Stomach smooth muscle (tissue), 2 donors: ENCODE data around the gene PGM1.

Experiments used
- H3K27ac ChIP-seq: one replicate; pipeline ENCODE4 v1.7.0; 2013; ENCODE audit warnings: mild to moderate bottlenecking, low read length, inconsistent platforms
- H3K27me3 ChIP-seq, 2 donors: one replicate each; pipeline ENCODE4 v1.7.0; 2013; ENCODE audit warnings: low read length in 2 of 2; ENCODE audit not compliant: insufficient read depth in 2 of 2, control insufficient read depth in 1 of 2
- H3K36me3 ChIP-seq, 2 donors: one replicate each; pipeline ENCODE4 v1.7.0; 2013; ENCODE audit warnings: low read length in 2 of 2; ENCODE audit not compliant: control insufficient read depth in 2 of 2, insufficient read depth in 2 of 2
- H3K4me1 ChIP-seq: one replicate; pipeline ENCODE4 v1.7.0; 2013; ENCODE audit warnings: low read length; ENCODE audit not compliant: control insufficient read depth, insufficient read depth
- H3K4me3 ChIP-seq, 2 donors: one replicate each; pipeline ENCODE4 v1.7.0; 2013; ENCODE audit warnings: low read length in 2 of 2
- H3K9ac ChIP-seq, 2 donors: one replicate each; pipeline ENCODE4 v1.7.0; 2013; ENCODE audit warnings: low read length in 2 of 2, mild to moderate bottlenecking in 1 of 2
- H3K9me3 ChIP-seq, 2 donors: one replicate each; pipeline ENCODE4 v1.7.0; 2013; ENCODE audit warnings: low read length in 2 of 2; ENCODE audit not compliant: control insufficient read depth in 2 of 2
- donor health status: healthy.
- donor health status: Pancreatic carcinoma.

PGM1 gene

GRCh38 chr1:63663301-63663700, 70.1 kb downstream of the PGM1 start:
- Histone ChIP-seq H3K4me3 (no peak overlapping the region), H3K9me3 (peaks cover 0 to 7% of the 10 kb centered on the region in 2 donors), H3K36me3 (peaks cover 7% of the 10 kb centered on the region in 2 donors), H3K27me3 (no peaks in the 10 kb centered on the region), H3K9ac (no peak overlapping the region), H3K27ac (no peak overlapping the region), H3K4me1 (peaks cover 5% of the 10 kb centered on the region)

GRCh38 chr1:63663873-63664272, 70.7 kb downstream of the PGM1 start:
- H3K36me3 ChIP-seq, result peaks cover 7% of the 10 kb centered on the region in 2 donors
- peaks cover 0 to 7% of the 10 kb centered on the region in 2 donors for H3K9me3 ChIP-seq
- H3K27ac ChIP-seq, result no peak overlapping the region

GRCh38 chr1:63664742-63665141, 71.5 kb downstream of the PGM1 start:
- H3K9me3 ChIP-seq, result peaks cover 0 to 7% of the 10 kb centered on the region in 2 donors
- peaks cover 5% of the 10 kb centered on the region for H3K4me1 ChIP-seq
- no peak overlapping the region for H3K4me3 ChIP-seq
- H3K27ac ChIP-seq, result no peak overlapping the region
- no peak overlapping the region for H3K9ac ChIP-seq
- peaks cover 2 to 3% of the 10 kb centered on the region in 2 donors for H3K36me3 ChIP-seq
- H3K27me3 ChIP-seq, result no peaks in the 10 kb centered on the region

More at GRCh38 chr1:63663873-63664272, 70.7 kb downstream of the PGM1 start:
- Histone ChIP-seq H3K4me1 (peaks cover 5% of the 10 kb centered on the region), H3K4me3 (no peak overlapping the region), H3K27me3 (no peaks in the 10 kb centered on the region), H3K9ac (no peak overlapping the region)

DNA sequence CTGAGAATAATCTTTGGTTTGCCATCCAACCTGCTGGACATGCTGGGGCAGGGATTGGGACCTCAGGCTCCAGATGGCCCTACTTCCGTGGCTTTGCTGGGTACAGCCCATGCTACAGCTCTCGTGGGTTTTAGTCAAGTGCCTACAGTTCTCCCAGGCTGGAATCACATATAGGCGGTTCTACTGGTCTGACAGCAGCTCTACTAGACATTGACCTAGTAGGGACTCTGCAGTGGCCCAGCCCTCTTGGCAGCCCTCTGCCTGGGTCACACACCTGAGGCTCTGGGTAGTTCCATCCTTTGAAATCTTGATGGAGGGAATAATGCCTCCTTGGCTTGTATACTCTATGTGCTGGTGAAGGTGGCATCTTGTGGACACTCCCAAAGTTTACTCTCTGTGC, 72.2 kb downstream of the PGM1 start:
- Histone ChIP-seq H3K9ac (no peak overlapping the region), H3K27ac (no peak overlapping the region), H3K27me3 (no peaks in the 10 kb centered on the region), H3K9me3 (peaks cover 0 to 7% of the 10 kb centered on the region in 2 donors), H3K36me3 (no peaks in the 10 kb centered on the region), H3K4me1 (peaks cover 5% of the 10 kb centered on the region), H3K4me3 (no peak overlapping the region)

- Histone ChIP-seq H3K4me3 (no peak overlapping the region), H3K27me3 (no peaks in the 10 kb centered on the region), H3K9me3 (peaks cover 0 to 7% of the 10 kb centered on the region in 2 donors), H3K27ac (no peak overlapping the region), H3K36me3 (no peaks in the 10 kb centered on the region), H3K9ac (no peak overlapping the region), H3K4me1 (peaks cover 5% of the 10 kb centered on the region)
Measured at GRCh38 chr1:63665824-63666223, 72.6 kb downstream of the PGM1 start.

- H3K4me1 ChIP-seq, result no peaks in the 10 kb centered on the region
- no peak overlapping the region for H3K9ac ChIP-seq
- H3K9me3 ChIP-seq, result peaks cover 0 to 7% of the 10 kb centered on the region in 2 donors
- no peak overlapping the region for H3K27ac ChIP-seq
- H3K27me3 ChIP-seq, result no peaks in the 10 kb centered on the region
- no peak overlapping the region for H3K4me3 ChIP-seq
- no peaks in the 10 kb centered on the region for H3K36me3 ChIP-seq
Measured at GRCh38 chr1:63668298-63668697, 75.1 kb downstream of the PGM1 start.

DNA sequence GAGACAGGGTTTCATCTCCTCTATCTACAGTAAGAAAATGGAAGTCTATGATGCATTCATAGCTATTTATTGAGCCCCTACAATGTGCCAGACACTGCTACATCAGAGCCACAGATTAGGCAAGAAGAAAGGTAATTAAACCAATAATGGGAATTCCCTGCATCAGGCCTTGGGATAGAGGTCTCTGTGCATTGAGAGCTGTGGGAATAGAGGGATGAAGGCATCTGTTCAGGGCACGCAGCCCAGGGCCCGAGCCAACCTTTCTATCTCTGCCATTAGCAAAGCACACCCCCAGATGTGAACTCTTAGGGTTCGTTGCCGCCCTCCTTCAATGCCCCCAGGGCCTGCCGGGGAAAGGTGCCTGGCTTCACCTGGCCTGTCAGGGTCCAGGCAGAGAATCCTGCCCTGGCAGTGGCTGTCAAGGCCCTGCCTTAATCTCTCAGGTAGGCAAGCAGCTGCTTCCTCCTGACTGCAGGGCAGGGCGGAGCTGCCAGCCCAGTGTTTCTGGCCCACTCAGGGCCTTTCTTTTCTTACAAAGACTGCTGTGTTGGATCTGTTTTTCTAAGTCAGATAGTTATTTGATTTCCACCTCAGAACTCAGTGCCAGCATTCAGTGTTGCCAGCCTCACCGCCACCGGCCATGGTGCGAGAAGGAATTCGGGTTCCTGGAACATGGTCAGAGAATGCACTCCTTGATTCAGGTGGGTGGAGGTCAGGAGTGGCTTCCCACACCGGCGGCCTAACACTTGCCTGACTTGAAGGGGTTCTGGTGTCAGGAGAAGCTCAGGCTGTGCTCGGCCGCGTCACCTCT, 76.1 kb downstream of the PGM1 start:
- no peak overlapping the region for H3K27ac ChIP-seq
- H3K4me3 ChIP-seq, result no peak overlapping the region
- H3K9me3 ChIP-seq, result peaks cover 0 to 6% of the 10 kb centered on the region in 2 donors
- H3K27me3 ChIP-seq, result no peaks in the 10 kb centered on the region
- H3K36me3 ChIP-seq, result no peaks in the 10 kb centered on the region
- H3K4me1 ChIP-seq, result peaks cover 3% of the 10 kb centered on the region
- no peak overlapping the region for H3K9ac ChIP-seq

DNA sequence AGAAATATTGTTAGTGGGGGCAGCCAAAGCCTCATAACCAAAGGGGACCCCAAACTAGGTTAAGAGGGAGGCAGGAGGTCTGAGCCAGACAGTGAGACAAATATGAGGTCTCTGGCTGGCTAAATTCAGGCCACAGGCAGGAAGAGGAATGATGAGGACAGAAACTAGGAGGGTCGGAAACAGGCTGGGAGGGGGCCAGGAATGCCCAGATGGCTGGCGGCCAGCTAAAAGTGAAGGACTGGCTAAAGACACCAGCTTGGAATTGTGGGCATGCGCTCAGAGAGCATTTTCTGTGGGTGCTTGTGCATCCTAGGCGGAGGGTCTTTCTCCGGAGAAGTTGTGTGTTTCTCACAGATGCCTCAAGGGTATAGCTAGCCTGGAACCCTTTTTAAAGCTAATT, 77.0 kb downstream of the PGM1 start:
- Histone ChIP-seq H3K4me3 (no peak overlapping the region), H3K27ac (no peak overlapping the region), H3K9ac (no peak overlapping the region)

DNA sequence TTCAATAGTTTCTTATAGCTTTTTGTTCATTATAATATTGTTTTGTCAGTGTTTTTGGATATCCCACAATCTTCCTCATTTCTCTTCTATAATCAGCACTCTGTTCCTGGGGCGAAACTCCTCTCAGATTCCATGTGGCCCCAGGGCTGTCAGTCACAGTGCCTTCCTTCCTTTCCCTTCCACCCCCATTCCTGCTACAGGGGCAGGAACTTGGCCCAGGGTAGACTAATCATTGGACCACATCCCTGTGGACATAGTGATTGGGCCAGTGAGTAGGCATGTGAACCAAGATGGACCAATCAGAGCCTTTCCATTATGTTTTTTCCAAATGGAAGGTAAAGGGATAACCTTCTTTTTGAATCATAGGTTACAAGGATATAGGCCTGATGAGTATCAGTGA, 78.3 kb downstream of the PGM1 start:
- H3K27ac ChIP-seq, result no peak overlapping the region
- no peaks in the 10 kb centered on the region for H3K9me3 ChIP-seq
- H3K36me3 ChIP-seq, result no peaks in the 10 kb centered on the region
- no peak overlapping the region for H3K9ac ChIP-seq
- peaks cover 14% of the 10 kb centered on the region for H3K4me1 ChIP-seq
- H3K27me3 ChIP-seq, result no peaks in the 10 kb centered on the region
- H3K4me3 ChIP-seq, result no peak overlapping the region

More for the DNA sequence above, 77.0 kb downstream of the PGM1 start:
- Histone ChIP-seq H3K27me3 (no peaks in the 10 kb centered on the region), H3K9me3 (peaks cover 0 to 3% of the 10 kb centered on the region in 2 donors), H3K36me3 (no peaks in the 10 kb centered on the region), H3K4me1 (peaks cover 11% of the 10 kb centered on the region)

DNA sequence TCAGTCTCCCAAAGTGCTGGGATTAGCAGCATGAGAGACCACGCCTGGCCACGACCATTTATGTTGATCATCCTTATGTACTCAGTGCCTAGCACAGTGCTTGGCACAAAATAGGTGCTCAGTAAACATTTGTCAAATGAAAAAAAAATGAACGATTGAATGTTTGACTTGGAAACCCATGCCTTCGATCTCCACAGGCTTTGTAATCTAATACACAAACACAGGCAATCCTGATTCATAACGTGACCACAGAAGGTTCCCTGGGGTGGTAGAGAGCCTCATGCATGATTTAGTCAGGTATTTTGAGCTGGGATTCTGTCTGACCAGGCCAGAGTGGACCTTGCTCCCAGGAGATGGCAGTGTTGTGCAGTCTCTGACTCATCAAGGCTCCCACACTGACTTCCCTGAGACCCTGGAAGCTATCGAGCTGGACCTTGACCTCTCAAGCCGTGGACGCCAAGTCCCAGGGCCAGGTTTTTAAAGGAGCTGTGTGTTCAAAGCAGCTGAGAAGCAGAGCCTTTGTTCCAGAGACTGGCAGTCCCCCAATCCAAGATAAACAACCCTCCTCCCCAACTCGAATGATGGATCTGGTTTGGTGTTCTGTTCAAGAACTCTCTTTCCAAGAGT, 81.1 kb downstream of the PGM1 start:
- peak overlapping the region in 1 of 2 donors; percentile 13 for H3K9ac ChIP-seq
- H3K27ac ChIP-seq, result peak overlapping the region; percentile 24
- no peaks in the 10 kb centered on the region for H3K27me3 ChIP-seq
- H3K9me3 ChIP-seq, result no peaks in the 10 kb centered on the region
- H3K36me3 ChIP-seq, result no peaks in the 10 kb centered on the region
- no peak overlapping the region for H3K4me3 ChIP-seq
- peaks cover 14% of the 10 kb centered on the region for H3K4me1 ChIP-seq
